CD1c-positive myeloid dendritic cell (primary cell): ENCODE measurements around the gene ST13.
"Not testable (repeated sequence)": the region's sequence is repeated elsewhere in the genome, so short reads cannot be mapped to it uniquely, and the experiment has no call there.

ENCODE experiments used
- DNase-seq: peaks from one replicate; pipeline ENCODE4 v3.0.0-alpha.2; 2016; ENCODE audit errors: extremely low spot score

The ST13 gene

GRCh38 chr22:40782521-40782920 lies 73.9 kb downstream of the ST13 start:
- no peak for DNase-seq

GRCh38 chr22:40781749-40782148 lies 74.7 kb downstream of the ST13 start:
- not testable (repeated sequence) for DNase-seq
